ENCODE results near the gene DPM2.
A peak's percentile ranks its signal among the peaks of the same experiment; 100 is the strongest.

The DPM2 gene

DNA sequence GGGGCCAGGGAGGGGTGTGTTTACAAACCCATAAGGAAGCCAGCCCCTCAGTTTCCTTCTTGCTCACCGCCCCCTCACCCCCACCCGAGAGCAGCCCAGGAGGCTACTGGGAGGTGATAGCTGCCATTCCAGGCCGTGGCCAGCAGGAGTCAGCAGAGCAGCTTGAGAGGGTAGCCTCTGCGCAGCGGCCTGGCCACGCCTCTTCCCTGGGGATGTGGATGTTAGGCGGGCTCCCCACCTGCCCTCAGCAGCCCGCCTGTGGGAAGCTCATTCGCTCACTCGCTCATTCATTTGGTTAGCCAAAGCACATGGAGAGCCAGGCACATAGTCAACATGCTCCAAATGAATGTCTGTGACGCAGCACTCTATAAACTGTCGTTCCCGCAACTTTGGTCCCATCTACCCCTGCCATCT is 6.1 kb upstream of the DPM2 start:
- peak in 1 of 2 experiments; percentile 81 for DNase-seq (ENCODE audit: low read depth in 1 of 2, low spot score in 1 of 2)
- TF ChIP-seq, protein P1, sequence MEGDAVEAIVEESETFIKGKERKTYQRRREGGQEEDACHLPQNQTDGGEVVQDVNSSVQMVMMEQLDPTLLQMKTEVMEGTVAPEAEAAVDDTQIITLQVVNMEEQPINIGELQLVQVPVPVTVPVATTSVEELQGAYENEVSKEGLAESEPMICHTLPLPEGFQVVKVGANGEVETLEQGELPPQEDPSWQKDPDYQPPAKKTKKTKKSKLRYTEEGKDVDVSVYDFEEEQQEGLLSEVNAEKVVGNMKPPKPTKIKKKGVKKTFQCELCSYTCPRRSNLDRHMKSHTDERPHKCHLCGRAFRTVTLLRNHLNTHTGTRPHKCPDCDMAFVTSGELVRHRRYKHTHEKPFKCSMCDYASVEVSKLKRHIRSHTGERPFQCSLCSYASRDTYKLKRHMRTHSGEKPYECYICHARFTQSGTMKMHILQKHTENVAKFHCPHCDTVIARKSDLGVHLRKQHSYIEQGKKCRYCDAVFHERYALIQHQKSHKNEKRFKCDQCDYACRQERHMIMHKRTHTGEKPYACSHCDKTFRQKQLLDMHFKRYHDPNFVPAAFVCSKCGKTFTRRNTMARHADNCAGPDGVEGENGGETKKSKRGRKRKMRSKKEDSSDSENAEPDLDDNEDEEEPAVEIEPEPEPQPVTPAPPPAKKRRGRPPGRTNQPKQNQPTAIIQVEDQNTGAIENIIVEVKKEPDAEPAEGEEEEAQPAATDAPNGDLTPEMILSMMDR (IDR thresholded peaks at IDR 0.05; ENCODE audit: insufficient read depth, low read length) = peak; percentile 89
- TF ChIP-seq SPI1 (IDR thresholded peaks at IDR 0.05; ENCODE audit: borderline replicate concordance, low read depth) (no peak), GABPA (IDR thresholded peaks at IDR 0.05; ENCODE audit: low read depth) (no peak)
- Histone ChIP-seq H3K27ac (replicated peaks) (no peak overlapping the region), H3K27me3 (ENCODE audit: insufficient read depth, poor library complexity, severe bottlenecking) (no peaks in the 10 kb centered on the region), H3K4me3 (replicated peaks; ENCODE audit: insufficient read depth, low read length) (no peak overlapping the region)

DNA sequence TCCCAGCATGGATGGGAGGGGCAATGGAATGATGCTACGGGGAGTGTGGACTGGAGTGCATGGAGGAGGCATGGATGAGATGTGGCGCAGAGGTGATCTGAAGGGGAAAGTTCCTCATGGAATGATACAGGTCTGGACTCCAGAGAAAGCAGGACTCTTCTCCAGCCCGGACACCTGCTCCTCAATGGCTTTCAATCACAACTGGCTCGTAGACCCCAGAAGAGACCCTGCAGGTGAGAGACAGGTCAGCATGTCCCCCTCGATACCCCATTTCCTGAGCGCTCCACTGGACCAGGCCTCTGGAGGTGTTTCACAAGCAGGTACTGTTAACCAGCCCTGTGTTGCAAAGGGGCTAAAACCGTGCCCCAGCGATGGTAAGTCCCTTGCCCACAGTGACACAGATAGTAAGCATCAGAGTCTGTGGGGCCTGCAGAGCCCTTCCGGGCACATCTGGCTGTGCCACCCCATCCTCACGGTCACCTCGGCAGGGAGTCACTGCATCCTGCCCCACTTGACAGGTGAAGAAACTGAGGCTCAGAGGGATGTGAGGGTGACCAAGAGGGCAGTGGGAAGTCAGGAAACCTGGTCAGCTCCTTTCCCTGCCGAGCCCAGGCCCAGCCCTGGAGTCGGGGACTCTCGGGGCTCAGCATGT is 5.5 kb upstream of the DPM2 start:
- H3K27ac ChIP-seq (replicated peaks) = no peak overlapping the region
- TF ChIP-seq GABPA (IDR thresholded peaks at IDR 0.05; ENCODE audit: low read depth) = no peak
- TF ChIP-seq, protein P2, sequence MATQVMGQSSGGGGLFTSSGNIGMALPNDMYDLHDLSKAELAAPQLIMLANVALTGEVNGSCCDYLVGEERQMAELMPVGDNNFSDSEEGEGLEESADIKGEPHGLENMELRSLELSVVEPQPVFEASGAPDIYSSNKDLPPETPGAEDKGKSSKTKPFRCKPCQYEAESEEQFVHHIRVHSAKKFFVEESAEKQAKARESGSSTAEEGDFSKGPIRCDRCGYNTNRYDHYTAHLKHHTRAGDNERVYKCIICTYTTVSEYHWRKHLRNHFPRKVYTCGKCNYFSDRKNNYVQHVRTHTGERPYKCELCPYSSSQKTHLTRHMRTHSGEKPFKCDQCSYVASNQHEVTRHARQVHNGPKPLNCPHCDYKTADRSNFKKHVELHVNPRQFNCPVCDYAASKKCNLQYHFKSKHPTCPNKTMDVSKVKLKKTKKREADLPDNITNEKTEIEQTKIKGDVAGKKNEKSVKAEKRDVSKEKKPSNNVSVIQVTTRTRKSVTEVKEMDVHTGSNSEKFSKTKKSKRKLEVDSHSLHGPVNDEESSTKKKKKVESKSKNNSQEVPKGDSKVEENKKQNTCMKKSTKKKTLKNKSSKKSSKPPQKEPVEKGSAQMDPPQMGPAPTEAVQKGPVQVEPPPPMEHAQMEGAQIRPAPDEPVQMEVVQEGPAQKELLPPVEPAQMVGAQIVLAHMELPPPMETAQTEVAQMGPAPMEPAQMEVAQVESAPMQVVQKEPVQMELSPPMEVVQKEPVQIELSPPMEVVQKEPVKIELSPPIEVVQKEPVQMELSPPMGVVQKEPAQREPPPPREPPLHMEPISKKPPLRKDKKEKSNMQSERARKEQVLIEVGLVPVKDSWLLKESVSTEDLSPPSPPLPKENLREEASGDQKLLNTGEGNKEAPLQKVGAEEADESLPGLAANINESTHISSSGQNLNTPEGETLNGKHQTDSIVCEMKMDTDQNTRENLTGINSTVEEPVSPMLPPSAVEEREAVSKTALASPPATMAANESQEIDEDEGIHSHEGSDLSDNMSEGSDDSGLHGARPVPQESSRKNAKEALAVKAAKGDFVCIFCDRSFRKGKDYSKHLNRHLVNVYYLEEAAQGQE (IDR thresholded peaks at IDR 0.05; ENCODE audit: insufficient replicate concordance, low read depth) = no peak
- TF ChIP-seq, protein P1 (IDR thresholded peaks at IDR 0.05; ENCODE audit: insufficient read depth, low read length) = no peak
- TF ChIP-seq POLR2AphosphoS5 (IDR thresholded peaks at IDR 0.05; ENCODE audit: low read depth) = no peak
- no peak for TF ChIP-seq SPI1 (IDR thresholded peaks at IDR 0.05; ENCODE audit: borderline replicate concordance, low read depth)
- H3K27me3 ChIP-seq (ENCODE audit: insufficient read depth, poor library complexity, severe bottlenecking) = no peaks in the 10 kb centered on the region
- no peak for DNase-seq (ENCODE audit: low read depth in 1 of 2, low spot score in 1 of 2)
- H3K4me3 ChIP-seq (replicated peaks; ENCODE audit: insufficient read depth, low read length) = no peak overlapping the region

DNA sequence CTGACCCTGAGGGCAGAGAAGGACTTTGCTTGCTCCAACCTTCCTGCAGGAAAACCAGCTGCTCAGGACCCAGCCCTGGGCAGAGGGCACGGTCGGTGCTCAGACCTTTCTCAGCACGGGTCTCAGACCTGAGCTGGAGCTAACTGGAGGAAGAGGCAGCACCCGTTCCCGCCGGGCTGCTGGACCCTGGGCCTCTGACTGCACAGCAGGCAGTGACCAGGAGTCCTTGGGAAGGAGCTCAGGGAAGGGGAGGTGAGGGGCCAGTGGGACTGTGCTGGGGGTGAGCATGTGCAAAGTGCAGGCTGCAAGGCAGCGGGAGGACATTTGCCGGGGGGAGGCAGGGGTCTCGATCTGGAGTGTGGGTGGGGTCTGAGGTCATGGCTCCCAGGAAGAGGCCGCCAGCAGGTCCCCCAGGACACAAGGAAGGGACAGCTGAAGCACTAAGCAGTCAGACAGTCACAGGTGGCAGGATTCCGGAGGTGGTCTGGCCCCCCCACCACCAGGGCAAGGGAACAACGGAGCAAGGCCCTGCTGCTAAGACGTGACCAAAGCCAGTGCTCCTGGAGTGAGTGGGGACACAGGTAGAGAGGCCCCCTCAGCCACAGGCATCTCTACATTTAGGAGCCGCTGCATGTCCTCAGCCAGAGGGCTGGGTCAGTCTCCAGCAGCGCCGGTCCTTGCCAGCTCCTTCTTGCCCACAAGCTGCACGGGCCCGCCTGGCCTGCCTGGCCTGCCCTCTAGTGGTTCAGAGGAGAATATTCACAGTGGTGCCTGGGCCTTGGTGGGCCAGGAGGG is 4.8 kb upstream of the DPM2 start:
- Histone ChIP-seq H3K27ac (replicated peaks) (no peak overlapping the region), H3K4me3 (replicated peaks; ENCODE audit: insufficient read depth, low read length) (no peak overlapping the region), H3K27me3 (ENCODE audit: insufficient read depth, poor library complexity, severe bottlenecking) (no peaks in the 10 kb centered on the region)
- TF ChIP-seq, protein P1 (IDR thresholded peaks at IDR 0.05; ENCODE audit: insufficient read depth, low read length) = peak; percentile 62
- TF ChIP-seq, protein P2 (IDR thresholded peaks at IDR 0.05; ENCODE audit: insufficient replicate concordance, low read depth) = no peak
- peak in 1 of 2 experiments; percentile 63 for DNase-seq (ENCODE audit: low read depth in 1 of 2, low spot score in 1 of 2)
